Esophagus squamous epithelium (tissue), 5 donors: ENCODE measurements around the gene NUMBL. TPM values are rescaled to one million over a fixed set of nuclear protein-coding genes. Genes with fewer than 3 reads are reported as not detected.
A peak's percentile ranks its signal among the peaks of the same experiment; 100 is the strongest.
"Not testable (repeated sequence)": the region's sequence is repeated elsewhere in the genome, so short reads cannot be mapped to it uniquely, and the experiment has no call there.

Source experiments
- DNase-seq: peaks from one replicate; lab custom pipeline; 2025; lab: John Stamatoyannopoulos, UW
- H3K27ac ChIP-seq, 4 donors: fragments of 200-600 bp; sonication (generic); one replicate each; pipeline ENCODE4 v1.5.1; 2016 to 2019; ENCODE audit warnings: mild to moderate bottlenecking in 1 of 4
- H3K27me3 ChIP-seq, 4 donors: fragments of 200-600 bp; sonication (generic); 1 replicate in 3 of 4; 2 replicates in 1 of 4; pipeline versions ENCODE4 v1.5.1 to v1.6.0; 2017 to 2021; ENCODE audit warnings: antibody characterized with exemption in 1 of 4
- H3K36me3 ChIP-seq, 3 donors: fragments of 200-600 bp; sonication (generic); one replicate each; pipeline ENCODE4 v1.5.1; 2016 to 2019
- H3K4me1 ChIP-seq, 3 donors: fragments of 200-600 bp; sonication (generic); one replicate each; pipeline ENCODE4 v1.5.1; 2017 to 2019
- H3K4me3 ChIP-seq, 4 donors: fragments of 200-600 bp; sonication (generic); 1 replicate in 3 of 4; 2 replicates in 1 of 4; pipeline ENCODE4 v1.5.1; 2016 to 2019; ENCODE audit warnings: mild to moderate bottlenecking in 2 of 4, moderate library complexity in 1 of 4
- H3K9me3 ChIP-seq, 3 donors: fragments of 200-600 bp; sonication (generic); one replicate each; pipeline ENCODE4 v1.5.1; 2016 to 2019
- POLR2A ChIP-seq, 4 donors: fragments of 450-650 bp; IDR thresholded peaks; one replicate each; pipeline ENCODE4 v1.6.1; 2017; ENCODE audit warnings: antibody characterized with exemption in 4 of 4, mild to moderate bottlenecking in 4 of 4, moderate library complexity in 3 of 4
- WGBS, 2 donors: methylation state at CpG; one replicate each; pipeline ENCODE4 v1.1.5; 2018; 5-methylcytosine and 5-hydroxymethylcytosine counted together
- intact Hi-C: fragments of 100-400 bp; cut with DNase I; formaldehyde crosslinking; loops from one replicate; pipeline ENCODE4 v1.15.0; 2022
- total RNA-seq, 4 donors: library from RNA; depleted of rRNA; stranded (reverse); fragments of >200 nt; gene quantifications; one replicate each; pipeline ENCODE4 v1.1.0, GENCODE V29; 2016
- TF ChIP-seq, protein P1 (sequence below), 6 experiments: fragments of 450-650 bp in 4 of 6; fragments of 200-600 bp in 2 of 6; sonication (generic) in 2 of 6; IDR thresholded peaks; one replicate each; pipeline ENCODE4 v1.5.1; 2016 to 2019; ENCODE audit warnings: antibody characterized with exemption in 6 of 6, mild to moderate bottlenecking in 4 of 6, moderate library complexity in 4 of 6
- donor health status: DM: yes; HTN: yes; CAD: no.

The NUMBL gene
- total RNA-seq, 4 donors from 2014 or later = 11.2 to 20.8 (median 15.8) TPM

DNA sequence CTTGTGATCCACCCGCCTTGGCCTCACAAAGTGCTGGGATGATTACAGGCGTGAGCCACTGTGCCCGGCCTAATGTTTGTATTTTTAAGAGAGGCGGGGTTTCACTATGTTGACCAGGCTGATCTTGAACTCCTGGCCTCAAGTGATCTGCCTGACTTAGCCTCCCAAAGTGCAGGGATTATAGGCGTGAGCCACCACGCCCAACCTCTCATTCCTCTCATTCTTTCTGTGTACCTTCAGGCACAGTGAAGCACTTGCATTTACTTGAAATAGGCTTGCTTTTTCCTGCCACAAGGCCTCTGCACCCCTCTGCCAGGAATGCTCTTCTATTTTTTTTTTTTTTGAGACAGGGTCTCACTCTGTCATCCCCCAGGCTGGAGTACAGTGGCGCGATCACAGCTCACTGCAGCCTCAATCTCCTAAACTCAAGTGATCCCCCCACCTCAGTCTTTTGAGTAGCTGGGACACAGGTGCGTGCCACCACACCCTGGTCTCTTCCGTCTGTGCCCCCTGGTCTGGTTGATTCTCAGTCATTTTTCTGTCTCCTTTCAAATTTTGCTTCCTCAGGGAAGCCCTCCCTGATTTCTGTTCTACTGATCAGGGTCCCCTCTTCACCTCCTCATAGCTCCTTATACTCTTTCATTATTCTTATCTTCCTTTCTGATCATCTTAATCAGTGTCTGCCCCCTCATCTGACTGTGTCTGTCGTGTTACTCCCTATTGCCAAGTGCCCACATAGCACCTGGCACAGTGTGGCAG, 44.7 kb upstream of the NUMBL start:
- DNase-seq = no peak
- H3K27me3 ChIP-seq = no peaks in the 10 kb centered on the region
- peaks cover 9 to 73% (median 11%) of the 10 kb centered on the region in 3 donors for H3K4me1 ChIP-seq
- no peak overlapping the region for H3K4me3 ChIP-seq
- no peak for TF ChIP-seq POLR2A (IDR thresholded peaks at IDR 0.05)
- TF ChIP-seq, protein P1, sequence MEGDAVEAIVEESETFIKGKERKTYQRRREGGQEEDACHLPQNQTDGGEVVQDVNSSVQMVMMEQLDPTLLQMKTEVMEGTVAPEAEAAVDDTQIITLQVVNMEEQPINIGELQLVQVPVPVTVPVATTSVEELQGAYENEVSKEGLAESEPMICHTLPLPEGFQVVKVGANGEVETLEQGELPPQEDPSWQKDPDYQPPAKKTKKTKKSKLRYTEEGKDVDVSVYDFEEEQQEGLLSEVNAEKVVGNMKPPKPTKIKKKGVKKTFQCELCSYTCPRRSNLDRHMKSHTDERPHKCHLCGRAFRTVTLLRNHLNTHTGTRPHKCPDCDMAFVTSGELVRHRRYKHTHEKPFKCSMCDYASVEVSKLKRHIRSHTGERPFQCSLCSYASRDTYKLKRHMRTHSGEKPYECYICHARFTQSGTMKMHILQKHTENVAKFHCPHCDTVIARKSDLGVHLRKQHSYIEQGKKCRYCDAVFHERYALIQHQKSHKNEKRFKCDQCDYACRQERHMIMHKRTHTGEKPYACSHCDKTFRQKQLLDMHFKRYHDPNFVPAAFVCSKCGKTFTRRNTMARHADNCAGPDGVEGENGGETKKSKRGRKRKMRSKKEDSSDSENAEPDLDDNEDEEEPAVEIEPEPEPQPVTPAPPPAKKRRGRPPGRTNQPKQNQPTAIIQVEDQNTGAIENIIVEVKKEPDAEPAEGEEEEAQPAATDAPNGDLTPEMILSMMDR (IDR thresholded peaks at IDR 0.05) = no peak
- intact Hi-C loops = no loop called here
- H3K36me3 ChIP-seq = peaks cover 69 to 100% (median 71%) of the 10 kb centered on the region in 3 donors
- WGBS, 2 donors = 64 to 70% methylated on average over 10 to 11 of the region's 11 CpGs
- H3K9me3 ChIP-seq = no peaks in the 10 kb centered on the region
- H3K27ac ChIP-seq = peak overlapping the region; percentile 74 to 85 (median 76)

DNA sequence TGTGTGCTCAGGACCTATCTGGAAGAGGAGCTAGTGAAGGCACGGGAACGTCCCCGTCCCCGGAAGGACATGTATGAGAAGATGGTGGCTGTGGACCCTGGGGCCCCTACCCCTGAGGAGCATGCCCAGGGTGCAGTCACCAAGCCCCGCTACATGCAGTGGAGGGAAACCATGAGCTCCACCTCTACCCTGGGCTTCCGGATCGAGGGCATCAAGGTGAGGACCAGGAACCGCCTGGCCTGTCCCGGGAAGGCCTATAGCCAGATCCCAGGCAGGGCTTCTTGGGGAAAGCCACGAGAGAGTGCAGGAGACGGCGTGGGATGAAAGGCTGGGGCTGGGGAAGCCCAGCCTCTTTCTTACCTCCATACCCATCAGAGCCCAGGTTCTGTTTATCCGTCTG, 42.7 kb upstream of the NUMBL start:
- no peak for DNase-seq
- Histone ChIP-seq H3K36me3 (peaks cover 58 to 100% (median 70%) of the 10 kb centered on the region in 3 donors), H3K27ac (peak overlapping the region in 1 of 4 donors; percentile 85), H3K27me3 (no peaks in the 10 kb centered on the region), H3K9me3 (no peaks in the 10 kb centered on the region), H3K4me3 (no peak overlapping the region), H3K4me1 (peaks cover 0 to 53% (median 0%) of the 10 kb centered on the region in 3 donors)
- 91 to 93% methylated on average over 4 to 9 of the region's 13 CpGs for WGBS, 2 donors
- TF ChIP-seq POLR2A (IDR thresholded peaks at IDR 0.05) = no peak
- TF ChIP-seq, protein P1 (IDR thresholded peaks at IDR 0.05) = no peak
- intact Hi-C loops = no loop called here

DNA sequence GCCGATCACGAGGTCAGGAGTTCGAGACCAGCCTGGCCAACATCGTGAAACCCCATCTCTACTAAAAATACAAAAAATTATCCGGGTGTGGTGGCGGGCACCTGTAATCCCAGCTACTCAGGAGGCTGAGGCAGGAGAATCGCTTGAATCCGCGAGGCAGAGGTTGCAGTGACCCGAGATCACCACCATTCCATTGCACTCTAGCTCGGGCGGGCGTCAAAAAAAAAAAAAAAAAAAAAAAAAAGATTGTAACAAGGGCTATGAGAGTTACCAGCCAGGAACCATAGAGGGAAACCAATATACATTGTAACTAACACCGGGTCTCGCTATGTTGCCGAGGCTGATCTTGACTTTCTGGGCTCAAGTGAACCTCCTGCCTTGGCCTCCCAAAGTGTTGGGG, 41.9 kb upstream of the NUMBL start:
- H3K4me3 ChIP-seq, H3K27me3 ChIP-seq, DNase-seq, intact Hi-C loops, H3K9me3 ChIP-seq: not testable (repeated sequence)
- WGBS, 2 donors = 89 to 96% methylated on average over 13 to 14 of the region's 16 CpGs
- H3K27ac ChIP-seq = peak overlapping the region in 1 of 4 donors; percentile 85
- H3K4me1 ChIP-seq = peaks cover 0 to 50% (median 0%) of the 10 kb centered on the region in 3 donors
- peaks cover 57 to 100% (median 69%) of the 10 kb centered on the region in 3 donors for H3K36me3 ChIP-seq

DNA sequence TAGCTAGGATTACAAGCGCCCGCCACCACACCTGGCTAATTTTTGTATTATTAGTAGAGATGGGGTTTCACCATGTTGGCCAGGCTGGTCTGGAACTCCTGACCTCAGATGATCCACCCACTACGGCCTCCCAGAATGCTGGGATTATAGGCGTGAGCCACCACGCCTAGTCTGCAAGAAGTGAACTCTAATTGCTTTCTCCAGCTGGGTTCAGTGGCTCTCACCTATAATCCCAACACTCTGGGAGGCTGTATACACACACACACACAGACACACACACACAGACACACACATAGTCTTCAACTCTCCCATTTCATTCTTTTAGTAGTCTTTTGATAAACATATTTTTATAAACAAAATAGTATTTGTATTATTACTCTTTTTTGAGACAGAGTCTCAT, 39.6 kb upstream of the NUMBL start:
- H3K9me3 ChIP-seq, intact Hi-C loops, H3K27ac ChIP-seq, DNase-seq, H3K27me3 ChIP-seq, H3K4me3 ChIP-seq: not testable (repeated sequence)
- Histone ChIP-seq H3K4me1 (peaks cover 0 to 32% (median 0%) of the 10 kb centered on the region in 3 donors), H3K36me3 (peaks cover 54 to 100% (median 65%) of the 10 kb centered on the region in 3 donors)
- WGBS, 2 donors = 81 to 83% methylated on average over 5 of the region's 5 CpGs

DNA sequence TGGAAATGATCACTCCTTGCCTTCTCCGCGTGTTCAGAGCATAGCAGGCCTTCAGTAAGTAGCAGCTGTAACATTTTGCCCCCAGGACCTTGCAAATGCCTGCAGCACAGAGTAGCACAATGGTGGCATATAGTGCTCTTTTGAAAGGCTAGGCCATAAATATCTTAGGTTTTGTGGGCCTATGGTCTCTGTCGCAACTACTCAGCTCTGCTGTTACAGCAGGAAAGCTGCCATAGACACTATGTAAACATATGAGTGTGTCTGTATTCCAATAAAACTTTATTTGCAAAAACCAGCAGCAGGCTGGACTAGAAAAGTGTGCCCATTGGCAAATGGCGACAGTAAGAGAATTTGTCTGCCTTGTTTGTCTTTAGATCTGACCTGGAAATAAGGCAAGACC, 35.8 kb upstream of the NUMBL start:
- intact Hi-C loops = no loop called here
- Histone ChIP-seq H3K27me3 (no peaks in the 10 kb centered on the region), H3K9me3 (no peaks in the 10 kb centered on the region), H3K36me3 (peaks cover 41 to 100% (median 51%) of the 10 kb centered on the region in 3 donors), H3K4me3 (no peak overlapping the region), H3K4me1 (peaks cover 8 to 50% (median 8%) of the 10 kb centered on the region in 3 donors), H3K27ac (peak overlapping the region in 1 of 4 donors; percentile 8)
- TF ChIP-seq POLR2A (IDR thresholded peaks at IDR 0.05) = no peak
- TF ChIP-seq, protein P1 (IDR thresholded peaks at IDR 0.05) = no peak
- WGBS, 2 donors = 87 to 98% methylated on average over 4 of the region's 4 CpGs
- no peak for DNase-seq

DNA sequence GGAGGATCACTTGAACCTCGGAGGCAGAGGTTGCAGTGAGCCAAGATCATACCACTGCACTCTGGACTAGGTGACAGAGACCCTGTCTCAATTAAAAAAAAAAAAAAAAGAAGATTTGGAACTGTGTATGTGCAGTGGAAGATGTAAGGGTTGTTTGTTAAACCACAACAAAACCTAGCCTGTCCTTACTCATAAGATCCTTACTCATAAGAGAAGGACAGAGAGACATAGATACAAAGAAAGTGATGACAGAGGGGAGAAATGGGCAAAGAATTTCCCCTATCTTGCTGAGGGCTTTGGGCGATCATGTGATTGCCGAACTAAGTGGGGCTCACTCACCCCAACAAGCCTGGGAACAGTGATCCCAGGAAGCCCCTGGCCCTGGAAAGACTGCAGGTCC, 34.4 kb upstream of the NUMBL start:
- TF ChIP-seq POLR2A (IDR thresholded peaks at IDR 0.05) = no peak
- TF ChIP-seq, protein P1 (IDR thresholded peaks at IDR 0.05) = no peak
- Histone ChIP-seq H3K27me3 (no peaks in the 10 kb centered on the region), H3K9me3 (no peaks in the 10 kb centered on the region), H3K4me1 (peaks cover 13 to 56% (median 19%) of the 10 kb centered on the region in 3 donors), H3K4me3 (no peak overlapping the region), H3K27ac (peak overlapping the region in 1 of 4 donors; percentile 100), H3K36me3 (peaks cover 36 to 91% (median 37%) of the 10 kb centered on the region in 3 donors)
- intact Hi-C loops = no loop called here
- DNase-seq = no peak
- WGBS, 2 donors = 83 to 97% methylated on average over 3 of the region's 3 CpGs
